RPMI8226 (cell line): ENCODE data around the gene ACOT7.
A peak's percentile ranks its signal among the peaks of the same experiment; 100 is the strongest.
"Not testable (repeated sequence)": the region's sequence is repeated elsewhere in the genome, so short reads cannot be mapped to it uniquely, and the experiment has no call there.

Source experiments
- DNase-seq: peaks from one replicate; pipeline ENCODE4 v3.0.0-alpha.2; 2015

Gene ACOT7

DNA sequence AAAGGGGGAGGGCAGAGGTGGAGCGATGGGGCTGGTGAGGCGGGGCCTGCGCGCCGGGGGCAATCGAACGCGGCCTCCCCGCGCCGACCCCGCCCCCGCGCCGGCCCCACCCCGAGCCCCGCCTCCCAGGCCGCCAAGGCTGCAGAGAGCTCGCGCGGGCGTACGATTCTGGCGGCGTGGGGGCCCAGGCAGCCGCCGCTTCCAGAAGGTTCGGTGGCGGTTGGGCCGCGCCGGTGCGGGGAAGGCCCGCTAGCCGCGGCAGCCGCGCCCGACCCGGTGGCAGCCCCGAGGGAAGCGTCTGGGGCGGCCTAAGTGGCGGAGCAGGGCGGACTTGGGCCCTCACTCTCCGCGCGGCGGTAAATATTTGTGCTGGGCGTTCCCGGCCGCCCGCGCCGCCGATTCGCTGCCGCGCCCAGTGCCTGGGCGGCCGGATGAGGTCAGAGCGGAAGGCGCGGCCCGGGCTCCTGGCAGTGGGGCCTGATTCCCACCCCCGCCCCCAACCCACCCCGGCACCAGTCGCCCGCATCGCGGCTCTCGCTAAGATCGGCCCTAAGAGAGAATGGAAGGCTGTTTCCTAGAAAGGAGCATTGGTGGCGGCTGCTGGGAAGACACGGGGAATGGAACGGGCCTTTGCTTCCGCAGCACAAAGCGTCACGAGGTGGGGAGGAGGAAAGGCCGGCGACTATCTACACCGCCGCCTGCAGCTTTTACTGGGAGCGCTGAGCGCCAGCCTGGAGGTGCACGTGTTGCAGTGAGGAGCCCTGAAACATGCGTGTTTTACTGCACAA is at the start of gene ACOT7:
TSS of gene ACOT7 (minus strand) at position 368 of the 788 bp plus-strand sequence. CDS start 368 bp downstream, outside the sequence.
- DNase-seq, result peak; percentile 96

DNA sequence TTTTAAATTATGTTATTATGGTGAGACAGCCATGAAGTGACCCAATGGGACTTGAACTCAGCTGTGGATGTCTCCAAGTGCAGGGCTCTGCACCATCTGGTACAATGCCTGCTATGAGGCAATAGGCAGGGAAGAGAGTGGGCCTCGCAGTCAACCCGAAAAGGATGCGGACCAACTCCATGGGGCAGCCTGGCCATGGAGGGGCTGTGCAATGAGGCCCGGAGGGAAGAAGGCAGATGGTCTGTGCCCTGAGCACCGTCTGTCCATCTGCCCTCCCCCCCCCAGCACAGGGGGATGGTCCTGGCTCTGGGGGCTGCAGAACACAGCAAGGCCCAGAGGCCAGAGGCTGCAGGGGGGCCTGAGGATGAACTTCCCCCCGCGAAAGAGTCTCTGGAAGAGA is 48.0 kb upstream of the ACOT7 start:
- DNase-seq, result no peak

DNA sequence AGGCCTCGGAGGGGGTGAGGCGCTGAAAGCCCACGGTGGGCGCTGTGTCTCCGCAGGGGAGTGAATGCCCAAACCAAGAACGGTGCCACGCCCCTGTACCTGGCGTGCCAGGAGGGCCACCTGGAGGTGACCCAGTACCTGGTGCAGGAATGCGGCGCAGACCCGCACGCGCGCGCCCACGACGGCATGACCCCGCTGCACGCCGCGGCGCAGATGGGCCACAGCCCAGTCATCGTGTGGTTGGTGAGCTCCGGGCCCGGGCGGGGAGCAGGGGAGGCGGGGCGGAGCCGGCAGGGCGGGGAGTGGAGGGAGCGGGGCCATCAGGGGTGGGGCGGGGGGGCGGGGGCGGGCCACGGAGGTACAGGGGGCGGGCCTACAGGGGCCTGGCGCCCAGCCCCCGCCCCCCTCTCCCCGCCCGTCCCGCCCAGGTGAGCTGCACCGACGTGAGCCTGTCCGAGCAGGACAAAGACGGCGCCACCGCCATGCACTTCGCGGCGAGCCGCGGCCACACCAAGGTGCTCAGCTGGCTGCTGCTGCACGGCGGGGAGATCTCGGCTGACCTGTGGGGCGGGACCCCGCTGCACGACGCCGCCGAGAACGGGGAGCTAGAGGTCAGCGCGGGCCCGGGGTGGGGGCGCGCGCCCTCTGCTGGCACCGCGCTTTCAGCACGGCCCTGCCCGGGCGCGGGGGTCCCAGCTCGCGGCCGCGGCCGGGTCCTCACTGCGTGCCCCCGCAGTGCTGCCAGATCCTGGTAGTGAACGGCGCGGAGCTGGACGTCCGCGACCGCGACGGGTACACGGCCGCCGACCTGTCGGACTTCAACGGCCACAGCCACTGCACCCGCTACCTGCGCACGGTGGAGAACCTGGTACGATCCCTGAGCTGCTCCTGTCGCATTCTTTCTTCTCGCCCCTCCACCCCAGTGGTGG is 46.9 kb upstream of the ACOT7 start:
- DNase-seq, result no peak

- peak; percentile 81 for DNase-seq
Observed at GRCh38 chr1:6438047-6438525, 44.5 kb upstream of the ACOT7 start.

GRCh38 chr1:6437012-6437700 is 43.6 kb upstream of the ACOT7 start:
- DNase-seq, result not testable (repeated sequence)

GRCh38 chr1:6436277-6436676 is 42.7 kb upstream of the ACOT7 start:
- not testable (repeated sequence) for DNase-seq

- DNase-seq, result no peak
Observed at GRCh38 chr1:6435547-6435946, 42.0 kb upstream of the ACOT7 start.

- DNase-seq, result no peak
Observed at GRCh38 chr1:6435129-6435528, 41.6 kb upstream of the ACOT7 start.

- DNase-seq, result no peak
Observed at GRCh38 chr1:6434186-6434585, 40.6 kb upstream of the ACOT7 start.

DNA sequence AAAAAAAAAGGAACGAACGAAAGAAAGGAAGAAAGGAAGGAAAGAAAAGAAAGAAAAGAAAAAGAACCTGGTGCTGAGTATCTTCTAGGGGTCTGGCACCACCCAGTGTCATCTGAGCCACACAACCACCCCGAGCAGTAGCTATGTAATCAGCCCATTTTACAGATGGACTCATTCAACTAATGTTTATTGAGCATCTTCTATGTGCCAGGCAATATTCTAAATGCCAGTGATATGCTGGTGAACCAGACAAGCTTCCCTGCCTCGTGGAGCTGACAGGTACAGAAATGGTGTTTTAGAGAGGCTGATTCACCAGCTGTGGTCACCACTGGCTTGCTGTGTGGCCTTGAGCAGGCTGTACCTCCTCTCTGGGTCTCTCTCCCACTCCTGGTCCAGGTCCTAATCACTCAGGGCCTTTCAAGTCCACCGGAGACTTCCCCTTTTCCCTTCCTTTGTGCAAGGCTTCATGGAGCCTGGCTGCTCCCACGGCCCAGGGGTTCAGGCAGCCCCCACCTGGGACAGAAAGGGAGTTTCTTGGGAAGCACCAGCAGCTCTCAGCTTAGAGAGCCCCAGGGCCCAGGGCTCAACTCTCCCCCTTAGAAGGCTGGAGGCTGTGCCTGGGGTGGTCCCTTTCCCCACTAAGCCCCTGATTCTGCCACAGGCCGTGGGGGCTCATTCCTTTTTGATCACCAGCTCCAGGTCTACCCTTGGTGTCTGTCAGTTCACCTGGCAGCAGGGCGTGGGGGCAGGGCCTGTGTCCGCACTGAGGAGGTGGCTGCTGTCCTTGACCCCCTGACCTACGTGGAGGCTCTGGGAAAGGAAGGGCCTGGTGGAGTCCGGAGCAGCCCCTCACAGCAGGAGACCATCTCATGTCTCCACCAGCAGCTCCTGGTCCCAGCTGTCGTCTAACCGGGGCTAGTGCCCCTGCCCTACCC is 38.3 kb upstream of the ACOT7 start:
- DNase-seq, result not testable (repeated sequence)

GRCh38 chr1:6429660-6430411 is 36.3 kb upstream of the ACOT7 start:
- DNase-seq, result not testable (repeated sequence)

- not testable (repeated sequence) for DNase-seq
Observed at GRCh38 chr1:6428453-6428852, 34.9 kb upstream of the ACOT7 start.

DNA sequence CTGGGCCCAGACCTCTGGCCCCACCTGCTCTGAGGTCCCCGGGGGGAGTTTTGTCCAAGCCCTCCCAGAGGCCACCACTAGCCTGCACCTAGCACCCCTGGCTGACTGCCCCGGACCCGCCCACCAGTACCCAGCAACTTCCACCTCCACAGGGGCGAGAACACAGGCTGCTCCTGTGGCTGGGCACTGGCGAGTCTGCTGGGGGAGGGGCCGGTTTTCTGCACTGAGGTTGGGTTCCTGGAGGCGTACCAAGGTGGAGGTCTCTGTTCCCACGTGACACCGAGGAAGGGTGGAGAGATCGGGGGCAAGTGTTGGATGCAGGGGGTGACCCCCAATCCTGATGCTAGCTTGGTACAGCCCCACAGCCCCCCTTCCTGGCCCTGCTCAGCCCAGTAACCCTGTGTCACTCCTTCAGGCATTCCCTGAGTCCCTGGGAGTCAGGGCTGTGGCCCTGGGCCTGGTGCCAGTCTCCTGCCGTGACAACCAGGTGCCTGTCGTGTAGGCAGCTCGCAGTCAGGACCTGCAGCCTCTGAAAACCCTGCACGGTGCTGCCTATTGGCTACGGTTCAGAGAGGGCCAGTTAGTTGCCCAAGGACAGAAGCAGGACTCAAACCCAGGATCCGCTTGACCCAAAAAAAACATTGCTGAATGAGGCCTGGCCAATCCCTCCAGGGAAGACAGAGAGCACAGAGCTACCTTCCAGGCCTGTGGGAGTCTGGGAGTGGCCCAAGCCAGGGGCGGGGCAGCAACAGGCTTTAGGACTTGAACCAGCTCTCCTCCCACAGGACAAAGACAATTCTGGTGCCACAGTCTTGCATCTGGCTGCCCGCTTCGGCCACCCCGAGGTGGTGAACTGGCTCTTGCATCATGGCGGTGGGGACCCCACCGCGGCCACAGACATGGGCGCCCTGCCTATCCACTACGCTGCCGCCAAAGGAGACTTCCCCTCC is 34.1 kb upstream of the ACOT7 start:
- DNase-seq, result peak; percentile 89

DNA sequence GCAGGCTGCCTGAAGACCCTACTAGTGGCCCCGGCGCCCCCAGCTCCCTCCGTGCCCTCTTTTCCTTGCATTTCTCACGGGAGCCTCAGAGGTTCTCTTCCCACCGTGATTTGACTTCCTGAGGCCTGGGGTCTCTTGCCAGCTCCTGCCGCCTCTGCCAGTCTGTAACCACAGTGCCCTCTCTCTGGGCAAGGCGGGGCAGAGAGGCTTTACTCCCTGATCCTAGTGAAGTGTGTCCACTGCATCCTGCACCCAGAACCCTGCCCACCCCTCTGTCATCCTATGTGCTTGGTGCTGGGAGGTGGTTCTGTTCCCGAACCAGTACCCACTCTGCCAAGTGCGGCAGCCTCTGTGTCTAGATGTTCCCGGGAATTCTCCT is 33.4 kb upstream of the ACOT7 start:
- DNase-seq, result no peak

DNA sequence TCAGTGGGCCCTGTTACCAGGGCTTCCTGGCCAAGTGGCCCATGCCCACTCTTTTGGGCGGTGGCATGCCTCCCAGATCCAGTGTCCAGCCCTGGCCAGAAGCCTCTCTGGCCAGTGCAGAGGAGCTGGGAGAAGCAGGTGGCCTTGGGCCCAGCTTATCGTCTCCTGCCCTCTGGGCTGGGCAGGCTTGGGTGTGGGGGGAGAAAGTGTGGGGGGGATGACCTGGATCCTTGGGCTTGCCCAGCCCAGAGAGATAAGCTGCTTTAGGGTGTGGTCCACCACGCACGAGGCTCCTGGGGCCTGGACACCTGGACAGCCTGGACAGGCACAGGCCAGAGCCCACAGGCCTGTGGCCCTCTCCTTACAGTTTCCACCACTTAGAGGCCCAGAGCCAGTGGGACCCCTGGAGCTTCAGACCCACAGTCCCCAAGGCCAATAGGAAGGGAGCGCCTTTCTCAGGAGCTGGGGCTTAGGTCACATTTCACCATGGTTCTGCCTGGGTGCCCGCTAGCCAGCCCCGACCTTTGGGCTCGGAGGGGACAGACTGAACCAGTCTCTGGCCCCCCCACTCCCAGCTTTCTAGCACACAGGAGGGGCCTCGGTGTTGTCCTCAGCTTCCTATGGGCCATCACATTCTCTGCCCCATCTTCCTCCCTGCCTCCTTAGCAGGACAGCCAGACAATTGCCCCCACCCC is 32.9 kb upstream of the ACOT7 start:
- no peak for DNase-seq

- DNase-seq, result no peak
Observed at GRCh38 chr1:6425658-6426057, 32.1 kb upstream of the ACOT7 start.

DNA sequence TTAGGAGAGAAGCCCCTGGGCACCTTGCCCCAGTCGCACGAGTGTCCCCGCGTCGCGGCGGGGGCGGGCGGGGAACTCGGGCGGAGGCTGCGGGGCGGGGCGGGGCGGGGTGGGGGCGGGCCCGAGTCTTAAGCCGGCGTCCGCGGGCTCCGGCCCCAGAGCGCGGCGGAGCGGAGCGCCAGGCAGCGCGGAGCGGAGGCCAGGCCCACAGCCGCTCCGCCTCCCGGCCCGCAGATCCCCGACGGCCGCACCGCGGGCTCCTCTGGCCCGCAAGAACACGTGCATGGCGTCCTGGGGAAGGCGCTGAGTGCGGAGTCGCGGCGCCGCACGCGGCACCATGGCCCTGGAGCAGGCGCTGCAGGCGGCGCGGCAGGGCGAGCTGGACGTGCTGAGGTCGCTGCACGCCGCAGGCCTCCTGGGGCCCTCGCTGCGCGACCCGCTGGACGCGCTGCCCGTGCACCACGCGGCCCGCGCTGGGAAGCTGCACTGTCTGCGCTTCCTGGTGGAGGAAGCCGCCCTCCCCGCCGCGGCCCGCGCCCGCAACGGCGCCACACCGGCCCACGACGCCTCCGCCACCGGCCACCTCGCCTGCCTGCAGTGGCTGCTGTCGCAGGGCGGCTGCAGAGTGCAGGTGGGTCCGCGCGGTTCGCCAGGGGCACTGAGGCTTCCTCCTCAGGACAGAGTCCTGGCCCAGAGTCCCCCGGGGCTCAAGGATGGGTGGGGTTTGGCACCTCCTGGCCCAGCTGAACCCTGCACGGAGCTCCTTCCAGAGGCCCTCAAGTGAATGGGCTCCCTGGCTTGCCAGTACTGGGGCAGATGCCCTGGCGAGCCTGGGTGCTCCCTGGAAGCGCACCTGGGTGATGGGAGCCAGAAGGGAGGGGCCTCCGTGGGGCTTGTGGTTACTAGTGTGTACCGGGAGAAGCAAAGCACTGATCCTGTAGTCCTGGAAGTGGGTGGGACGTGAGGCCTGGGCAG is 31.3 kb upstream of the ACOT7 start, which contains the start of gene ESPN:
TSS of gene ESPN (plus strand) at position 158 of the 975 bp plus-strand sequence. CDS start at position 338, 180 bp downstream.
- DNase-seq, result peak; percentile 75
